Adrenal gland (tissue), 12 donors: ENCODE data around the gene KLF6. TPM values are rescaled to one million over a fixed set of nuclear protein-coding genes. Genes with fewer than 3 reads are reported as not detected.
A peak's percentile ranks its signal among the peaks of the same experiment; 100 is the strongest.

Experiments
- DNase-seq, 7 donors: peaks; one replicate each; pipeline ENCODE4 v3.0.0-alpha.2; 2019 to 2020
- H3K27ac ChIP-seq, 5 donors: fragments of 200-600 bp; sonication (generic) in 4 of 5; 1 replicate in 3 of 5; 2 replicates in 2 of 5; pipeline versions ENCODE4 v1.5.1 to v1.8.0; 2016 to 2020; ENCODE audit warnings: mild to moderate bottlenecking in 1 of 5
- H3K27me3 ChIP-seq: fragments of 200-600 bp; 2 replicates; pipeline ENCODE4 v1.8.0; 2021
- H3K36me3 ChIP-seq, 2 donors: fragments of 200-600 bp; replicated peaks in 1 of 2; 1 replicate in 1 of 2; 2 replicates in 1 of 2; pipeline versions ENCODE4 v1.5.1 to v1.8.0; 2018 to 2022
- H3K4me1 ChIP-seq, 2 donors: fragments of 200-600 bp; replicated peaks in 1 of 2; 1 replicate in 1 of 2; 2 replicates in 1 of 2; pipeline versions ENCODE4 v1.5.1 to v1.8.0; 2018 to 2021
- H3K4me3 ChIP-seq, 4 donors: fragments of 200-600 bp; sonication (generic) in 3 of 4; one replicate each; pipeline ENCODE4 v1.5.1; 2016 to 2018
- H3K9me3 ChIP-seq, 3 donors: fragments of 200-600 bp; sonication (generic) in 1 of 3; replicated peaks in 1 of 3; 1 replicate in 2 of 3; 2 replicates in 1 of 3; pipeline versions ENCODE4 v1.5.1 to v1.8.0; 2016 to 2021
- POLR2A ChIP-seq, 2 donors: fragments of 450-650 bp; IDR thresholded peaks; one replicate each; pipeline ENCODE4 v1.6.1; 2017; ENCODE audit warnings: antibody characterized with exemption in 2 of 2, mild to moderate bottlenecking in 2 of 2, moderate library complexity in 1 of 2
- WGBS, 4 donors: extraction: QIAGEN DNeasy Blood & Tissue Kit in 2 of 4; methylation state at CpG; one replicate each; pipeline versions ENCODE4 v1.1.5 to v1.1.7; 2013 to 2017; 5-methylcytosine and 5-hydroxymethylcytosine counted together
- intact Hi-C, 2 donors: fragments of 100-400 bp; cut with DNase I; formaldehyde crosslinking; loops; one replicate each; pipeline versions ENCODE4 v1.14.1 to v1.15.0; 2022 to 2023
- polyA plus RNA-seq, 3 donors: library from polyadenylated mRNA; stranded (reverse); fragments of 200-250 nt in 2 of 3; fragments of 350-450 nt in 1 of 3; fragmentation: Illumina TruSeq in 1 of 3; extraction: RNeasy Lipid Tissue Mini Kit (QIAGEN cat#74804) in 1 of 3; gene quantifications; one replicate each; pipeline ENCODE4 v1.2.3, GENCODE V29; 2013 to 2014
- total RNA-seq, 9 donors: library from RNA; depleted of rRNA in 4 of 9; stranded (reverse); fragments of >200 nt in 4 of 9; fragments of 120-200 nt in 1 of 9; fragmentation: NEBNext Ultra II Directional in 1 of 9; extraction: Animal tissue kit (Norgen Biotek cat#: 25700) in 1 of 9; gene quantifications; one replicate each; pipeline versions ENCODE4 v1.1.0 to v1.2.4, GENCODE V29; 2013 to 2023
- TF ChIP-seq, protein P1 (sequence below), 6 experiments: fragments of 450-650 bp in 4 of 6; fragments of 200-600 bp in 2 of 6; sonication (generic) in 1 of 6; IDR thresholded peaks; 1 replicate in 5 of 6; 2 replicates in 1 of 6; pipeline versions ENCODE4 v1.5.1 to v1.8.0; 2016 to 2021; ENCODE audit warnings: antibody characterized with exemption in 6 of 6, mild to moderate bottlenecking in 2 of 6, moderate library complexity in 1 of 6
- donor health status: healthy with polysubstance abuse.
- donor health status: Bipolar disorder and iron deficiency.
- donor health status: DM: yes; HTN: yes; CAD: no.
- donor health status: DM: no; HTN: no; CAD: no.
- donor health status: DM: no; HTN: no; CAD: no.
- donor health status: DM: yes; HTN: yes; CAD: no.

Gene KLF6
- total and polyA plus RNA-seq, 12 donors: 14.4 to 70.2 (median 26.8) TPM

DNA sequence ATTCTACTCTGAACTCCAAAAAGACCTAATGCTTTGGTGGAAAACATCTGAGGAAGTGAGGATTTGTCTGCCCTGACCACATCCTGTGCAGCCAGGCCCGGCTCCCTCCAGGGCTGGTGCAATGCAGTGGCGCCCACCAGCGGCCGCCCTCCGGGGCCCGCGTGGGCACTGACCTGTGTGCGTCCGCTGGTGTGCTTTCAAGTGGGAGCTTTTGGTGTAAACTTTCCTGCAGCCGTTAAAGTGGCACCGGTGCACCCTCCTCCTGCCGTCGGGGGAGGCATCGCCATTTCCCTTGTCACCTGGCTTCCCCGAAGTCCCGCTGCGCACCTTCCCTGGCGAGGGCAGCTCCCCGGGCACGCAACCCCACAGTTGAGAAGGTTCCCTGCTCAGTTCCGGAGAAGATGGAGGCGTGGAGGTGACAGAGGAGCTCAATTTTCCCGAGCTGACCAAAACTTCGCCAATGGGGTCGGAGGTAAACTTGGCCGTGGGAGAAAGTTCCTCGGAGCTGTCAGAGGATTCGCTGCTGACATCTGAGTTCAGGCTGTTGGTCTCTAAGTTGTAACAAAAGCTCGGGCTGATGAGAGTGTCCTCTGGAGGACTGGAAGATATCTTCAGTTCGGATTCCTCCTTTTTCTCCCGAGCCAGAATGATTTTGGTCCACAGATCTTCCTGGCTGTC is 3.4 kb downstream of the KLF6 start:
- Histone ChIP-seq H3K27ac (peak overlapping the region; percentile 89 to 100 (median 100)), H3K4me1 (peaks cover 23 to 70% of the 10 kb centered on the region in 2 donors), H3K27me3 (no peaks in the 10 kb centered on the region), H3K36me3 (peaks cover 0 to 54% of the 10 kb centered on the region in 2 donors), H3K4me3 (peak overlapping the region in 1 of 4 donors; percentile 63), H3K9me3 (no peaks in the 10 kb centered on the region)
- peak in 3 of 7 donors; percentile 50 to 70 (median 52) for DNase-seq
- TF ChIP-seq, protein P1, sequence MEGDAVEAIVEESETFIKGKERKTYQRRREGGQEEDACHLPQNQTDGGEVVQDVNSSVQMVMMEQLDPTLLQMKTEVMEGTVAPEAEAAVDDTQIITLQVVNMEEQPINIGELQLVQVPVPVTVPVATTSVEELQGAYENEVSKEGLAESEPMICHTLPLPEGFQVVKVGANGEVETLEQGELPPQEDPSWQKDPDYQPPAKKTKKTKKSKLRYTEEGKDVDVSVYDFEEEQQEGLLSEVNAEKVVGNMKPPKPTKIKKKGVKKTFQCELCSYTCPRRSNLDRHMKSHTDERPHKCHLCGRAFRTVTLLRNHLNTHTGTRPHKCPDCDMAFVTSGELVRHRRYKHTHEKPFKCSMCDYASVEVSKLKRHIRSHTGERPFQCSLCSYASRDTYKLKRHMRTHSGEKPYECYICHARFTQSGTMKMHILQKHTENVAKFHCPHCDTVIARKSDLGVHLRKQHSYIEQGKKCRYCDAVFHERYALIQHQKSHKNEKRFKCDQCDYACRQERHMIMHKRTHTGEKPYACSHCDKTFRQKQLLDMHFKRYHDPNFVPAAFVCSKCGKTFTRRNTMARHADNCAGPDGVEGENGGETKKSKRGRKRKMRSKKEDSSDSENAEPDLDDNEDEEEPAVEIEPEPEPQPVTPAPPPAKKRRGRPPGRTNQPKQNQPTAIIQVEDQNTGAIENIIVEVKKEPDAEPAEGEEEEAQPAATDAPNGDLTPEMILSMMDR (IDR thresholded peaks at IDR 0.05): peak in 5 of 6 experiments; percentile 10 to 35 (median 28)
- no peak for TF ChIP-seq POLR2A (IDR thresholded peaks at IDR 0.05)
- WGBS, 4 donors: 68 to 78% (median 71%) methylated on average over 22 to 31 of the region's 31 CpGs
- intact Hi-C loops: loop anchor here in 1 of 2 donors (10.0 kb wide), 1 partner anchor 93 kb away; no protein-coding TSS in a partner anchor

DNA sequence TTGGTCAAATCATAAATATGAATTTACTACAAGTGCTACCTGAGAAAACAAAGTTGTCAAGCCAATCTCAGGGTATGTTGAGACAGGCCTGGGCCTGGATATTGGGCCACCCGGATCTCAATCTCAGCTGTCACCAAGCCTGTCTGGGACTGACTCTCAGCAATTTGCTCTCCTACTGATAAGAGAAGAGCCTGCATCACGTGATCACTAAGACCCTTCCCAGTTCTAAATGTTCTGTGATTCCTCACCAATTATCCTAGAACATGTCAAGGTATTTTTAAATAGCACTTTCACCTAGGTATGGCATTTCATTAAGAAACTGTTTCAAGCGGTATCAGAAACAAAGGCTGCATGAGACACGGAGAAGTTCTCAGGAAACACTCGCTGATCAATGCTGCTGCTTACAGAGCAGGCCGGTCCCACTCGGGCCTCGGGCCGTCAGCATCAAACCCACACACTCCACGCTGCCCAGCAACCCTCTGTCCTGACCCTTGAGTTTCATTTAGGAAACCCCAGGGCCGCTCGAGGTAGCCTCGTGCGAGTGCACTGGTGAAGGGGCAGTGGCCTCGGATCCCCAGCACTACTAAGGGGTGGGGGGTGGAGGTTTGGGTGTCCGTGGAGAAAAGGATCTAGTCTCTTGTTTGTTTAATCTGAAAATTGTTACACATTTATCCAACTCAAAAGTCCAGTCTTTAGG is 4.1 kb downstream of the KLF6 start:
- intact Hi-C loops: loop anchor here in 1 of 2 donors (10.0 kb wide), 1 partner anchor 94 kb away; no protein-coding TSS in a partner anchor
- Histone ChIP-seq H3K9me3 (no peaks in the 10 kb centered on the region), H3K36me3 (peaks cover 0 to 60% of the 10 kb centered on the region in 2 donors), H3K4me3 (peak overlapping the region in 1 of 4 donors; percentile 63), H3K4me1 (peaks cover 17 to 70% of the 10 kb centered on the region in 2 donors), H3K27ac (peak overlapping the region in 3 of 5 donors; percentile 100), H3K27me3 (no peaks in the 10 kb centered on the region)
- no peak for TF ChIP-seq POLR2A (IDR thresholded peaks at IDR 0.05)
- TF ChIP-seq, protein P1 (IDR thresholded peaks at IDR 0.05): no peak
- peak in 1 of 7 donors; percentile 58 for DNase-seq
- 58 to 68% (median 67%) methylated on average over 11 to 16 of the region's 16 CpGs for WGBS, 4 donors

DNA sequence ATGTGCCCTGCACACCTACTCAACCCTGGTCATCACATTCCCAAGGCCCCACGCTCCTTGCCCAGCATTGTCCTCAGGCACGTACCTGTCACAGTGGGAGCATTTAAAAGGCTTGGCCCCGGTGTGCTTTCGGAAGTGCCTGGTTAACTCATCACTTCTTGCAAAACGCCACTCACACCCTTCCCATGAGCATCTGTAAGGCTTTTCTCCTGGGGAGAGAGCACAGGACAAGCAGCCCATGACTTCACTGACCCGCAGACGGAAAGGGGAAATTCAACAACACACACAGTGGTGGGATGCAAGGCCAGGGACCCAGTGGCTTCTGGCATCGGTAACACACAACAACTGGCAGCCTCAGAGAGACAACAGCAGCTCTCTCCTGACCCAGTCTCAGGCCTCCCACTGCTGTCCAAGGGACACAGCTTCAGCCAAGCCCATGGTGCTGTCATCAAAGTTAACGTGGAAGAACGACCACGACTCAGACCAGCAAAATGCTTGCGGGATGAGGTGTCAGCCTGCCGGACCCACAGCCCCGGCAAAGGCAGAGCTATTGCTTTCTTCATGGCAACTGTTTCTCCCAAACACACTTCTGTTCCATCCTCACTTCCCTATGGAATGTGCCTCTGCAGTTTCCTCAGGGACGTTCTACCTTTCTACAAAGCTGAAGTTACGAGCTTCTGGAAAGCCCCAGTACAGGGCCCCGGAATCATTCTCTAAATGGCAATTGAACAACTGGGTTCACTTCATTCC is 4.8 kb downstream of the KLF6 start:
- TF ChIP-seq, protein P1 (IDR thresholded peaks at IDR 0.05): no peak
- TF ChIP-seq POLR2A (IDR thresholded peaks at IDR 0.05): no peak
- H3K4me1 ChIP-seq: peaks cover 15 to 75% of the 10 kb centered on the region in 2 donors
- H3K9me3 ChIP-seq: no peaks in the 10 kb centered on the region
- H3K27ac ChIP-seq: peak overlapping the region in 3 of 5 donors; percentile 22 to 100 (median 100)
- peaks cover 0 to 67% of the 10 kb centered on the region in 2 donors for H3K36me3 ChIP-seq
- intact Hi-C loops: loop anchor here in 1 of 2 donors (10.0 kb wide), 1 partner anchor 95 kb away; no protein-coding TSS in a partner anchor
- DNase-seq: peak in 1 of 7 donors; percentile 52
- H3K27me3 ChIP-seq: no peaks in the 10 kb centered on the region
- WGBS, 4 donors: 63 to 70% (median 66%) methylated on average over 13 to 17 of the region's 17 CpGs
- peak overlapping the region in 1 of 4 donors; percentile 63 for H3K4me3 ChIP-seq
